ENCODE measurements around the gene MBL2.

MBL2 gene

GRCh38 chr10:52742731-52743130 lies 29.9 kb downstream of the MBL2 start:
- no peak for DNase-seq
- Histone ChIP-seq H3K27ac (ENCODE audit: insufficient read depth, low read length, poor library complexity, severe bottlenecking) (no peak overlapping the region), H3K9me3 (ENCODE audit: control insufficient read depth, low read length) (no peaks in the 10 kb centered on the region), H3K4me1 (ENCODE audit: control insufficient read depth, insufficient read depth, low read length, poor library complexity, severe bottlenecking) (no peaks in the 10 kb centered on the region), H3K4me3 (ENCODE audit: insufficient read depth, low read depth, low read length, poor library complexity, severe bottlenecking) (no peak overlapping the region), H3K27me3 (replicated peaks; ENCODE audit: control insufficient read depth, insufficient read depth, low read length, poor library complexity, severe bottlenecking) (no peaks in the 10 kb centered on the region), H3K36me3 (ENCODE audit: control insufficient read depth, insufficient read depth, low read length) (no peaks in the 10 kb centered on the region)

GRCh38 chr10:52741851-52742250 lies 30.7 kb downstream of the MBL2 start:
- no peaks in the 10 kb centered on the region for H3K36me3 ChIP-seq (ENCODE audit: control insufficient read depth, insufficient read depth, low read length)
- no peak overlapping the region for H3K4me3 ChIP-seq (ENCODE audit: insufficient read depth, low read depth, low read length, poor library complexity, severe bottlenecking)
- H3K9me3 ChIP-seq (ENCODE audit: control insufficient read depth, low read length), result no peaks in the 10 kb centered on the region
- H3K27me3 ChIP-seq (replicated peaks; ENCODE audit: control insufficient read depth, insufficient read depth, low read length, poor library complexity, severe bottlenecking), result no peaks in the 10 kb centered on the region
- H3K27ac ChIP-seq (ENCODE audit: insufficient read depth, low read length, poor library complexity, severe bottlenecking), result no peak overlapping the region
- no peak for DNase-seq
- no peaks in the 10 kb centered on the region for H3K4me1 ChIP-seq (ENCODE audit: control insufficient read depth, insufficient read depth, low read length, poor library complexity, severe bottlenecking)

GRCh38 chr10:52740913-52741675 lies 31.5 kb downstream of the MBL2 start:
- no peaks in the 10 kb centered on the region for H3K9me3 ChIP-seq (ENCODE audit: control insufficient read depth, low read length)
- no peak for DNase-seq
- H3K27ac ChIP-seq (ENCODE audit: insufficient read depth, low read length, poor library complexity, severe bottlenecking), result no peak overlapping the region
- no peak overlapping the region for H3K4me3 ChIP-seq (ENCODE audit: insufficient read depth, low read depth, low read length, poor library complexity, severe bottlenecking)
- H3K27me3 ChIP-seq (replicated peaks; ENCODE audit: control insufficient read depth, insufficient read depth, low read length, poor library complexity, severe bottlenecking), result no peaks in the 10 kb centered on the region
- no peaks in the 10 kb centered on the region for H3K4me1 ChIP-seq (ENCODE audit: control insufficient read depth, insufficient read depth, low read length, poor library complexity, severe bottlenecking)
- no peaks in the 10 kb centered on the region for H3K36me3 ChIP-seq (ENCODE audit: control insufficient read depth, insufficient read depth, low read length)

- DNase-seq, result no peak
- no peaks in the 10 kb centered on the region for H3K9me3 ChIP-seq (ENCODE audit: control insufficient read depth, low read length)
- H3K36me3 ChIP-seq (ENCODE audit: control insufficient read depth, insufficient read depth, low read length), result no peaks in the 10 kb centered on the region
- H3K27ac ChIP-seq (ENCODE audit: insufficient read depth, low read length, poor library complexity, severe bottlenecking), result no peak overlapping the region
- H3K4me1 ChIP-seq (ENCODE audit: control insufficient read depth, insufficient read depth, low read length, poor library complexity, severe bottlenecking), result no peaks in the 10 kb centered on the region
- no peak overlapping the region for H3K4me3 ChIP-seq (ENCODE audit: insufficient read depth, low read depth, low read length, poor library complexity, severe bottlenecking)
- H3K27me3 ChIP-seq (replicated peaks; ENCODE audit: control insufficient read depth, insufficient read depth, low read length, poor library complexity, severe bottlenecking), result no peaks in the 10 kb centered on the region
Observed at GRCh38 chr10:52740155-52740549, 32.4 kb downstream of the MBL2 start.

- Histone ChIP-seq H3K4me3 (ENCODE audit: insufficient read depth, low read depth, low read length, poor library complexity, severe bottlenecking) (no peak overlapping the region), H3K27ac (ENCODE audit: insufficient read depth, low read length, poor library complexity, severe bottlenecking) (no peak overlapping the region), H3K36me3 (ENCODE audit: control insufficient read depth, insufficient read depth, low read length) (no peaks in the 10 kb centered on the region), H3K9me3 (ENCODE audit: control insufficient read depth, low read length) (no peaks in the 10 kb centered on the region), H3K27me3 (replicated peaks; ENCODE audit: control insufficient read depth, insufficient read depth, low read length, poor library complexity, severe bottlenecking) (no peaks in the 10 kb centered on the region), H3K4me1 (ENCODE audit: control insufficient read depth, insufficient read depth, low read length, poor library complexity, severe bottlenecking) (no peaks in the 10 kb centered on the region)
- DNase-seq, result no peak
Observed at GRCh38 chr10:52739380-52740154, 33.0 kb downstream of the MBL2 start.

- H3K4me3 ChIP-seq (ENCODE audit: insufficient read depth, low read depth, low read length, poor library complexity, severe bottlenecking), result no peak overlapping the region
- H3K27me3 ChIP-seq (replicated peaks; ENCODE audit: control insufficient read depth, insufficient read depth, low read length, poor library complexity, severe bottlenecking), result no peaks in the 10 kb centered on the region
- no peaks in the 10 kb centered on the region for H3K9me3 ChIP-seq (ENCODE audit: control insufficient read depth, low read length)
- no peaks in the 10 kb centered on the region for H3K4me1 ChIP-seq (ENCODE audit: control insufficient read depth, insufficient read depth, low read length, poor library complexity, severe bottlenecking)
- no peak for DNase-seq
- no peak overlapping the region for H3K27ac ChIP-seq (ENCODE audit: insufficient read depth, low read length, poor library complexity, severe bottlenecking)
- no peaks in the 10 kb centered on the region for H3K36me3 ChIP-seq (ENCODE audit: control insufficient read depth, insufficient read depth, low read length)
Observed at GRCh38 chr10:52738951-52739350, 33.6 kb downstream of the MBL2 start.

GRCh38 chr10:52729271-52730104 lies 43.1 kb downstream of the MBL2 start:
- H3K9me3 ChIP-seq (ENCODE audit: control insufficient read depth, low read length), result no peaks in the 10 kb centered on the region
- no peaks in the 10 kb centered on the region for H3K4me1 ChIP-seq (ENCODE audit: control insufficient read depth, insufficient read depth, low read length, poor library complexity, severe bottlenecking)
- no peak overlapping the region for H3K4me3 ChIP-seq (ENCODE audit: insufficient read depth, low read depth, low read length, poor library complexity, severe bottlenecking)
- no peak overlapping the region for H3K27ac ChIP-seq (ENCODE audit: insufficient read depth, low read length, poor library complexity, severe bottlenecking)
- DNase-seq, result no peak
- H3K36me3 ChIP-seq (ENCODE audit: control insufficient read depth, insufficient read depth, low read length), result no peaks in the 10 kb centered on the region
- no peaks in the 10 kb centered on the region for H3K27me3 ChIP-seq (replicated peaks; ENCODE audit: control insufficient read depth, insufficient read depth, low read length, poor library complexity, severe bottlenecking)

GRCh38 chr10:52720018-52720417 lies 52.6 kb downstream of the MBL2 start:
- H3K27ac ChIP-seq (ENCODE audit: insufficient read depth, low read length, poor library complexity, severe bottlenecking), result no peak overlapping the region
- H3K9me3 ChIP-seq (ENCODE audit: control insufficient read depth, low read length), result no peaks in the 10 kb centered on the region
- no peaks in the 10 kb centered on the region for H3K27me3 ChIP-seq (replicated peaks; ENCODE audit: control insufficient read depth, insufficient read depth, low read length, poor library complexity, severe bottlenecking)
- no peak for DNase-seq
- H3K4me1 ChIP-seq (ENCODE audit: control insufficient read depth, insufficient read depth, low read length, poor library complexity, severe bottlenecking), result no peaks in the 10 kb centered on the region
- H3K4me3 ChIP-seq (ENCODE audit: insufficient read depth, low read depth, low read length, poor library complexity, severe bottlenecking), result no peak overlapping the region
- H3K36me3 ChIP-seq (ENCODE audit: control insufficient read depth, insufficient read depth, low read length), result no peaks in the 10 kb centered on the region

Measured in effector memory CD4-positive, alpha-beta T cell (primary cell).